H1 (cell line): Measurements from ENCODE around the gene CAPN9. TPM values are rescaled to one million over a fixed set of nuclear protein-coding genes. Genes with fewer than 3 reads are reported as not detected.

Experiments used
- ASH2L ChIP-seq: fragments of 200-600, 300-600 bp; sonication (generic); IDR thresholded peaks from one replicate; pipeline ENCODE4 v1.7.1; 2017; ENCODE audit warnings: low read length
- NANOG ChIP-seq: IDR thresholded peaks from 2 replicates; pipeline ENCODE4 v1.6.1; 2011; ENCODE audit warnings: low read length, low read depth, mild to moderate bottlenecking, inconsistent platforms; ENCODE audit not compliant: insufficient read depth, poor library complexity, severe bottlenecking
- NRF1 ChIP-seq: IDR thresholded peaks from 2 replicates; pipeline ENCODE4 v1.6.1; 2011; ENCODE audit warnings: mild to moderate bottlenecking, low read depth, low read length, improper control_type of control experiment
- RFX5 ChIP-seq: IDR thresholded peaks from 2 replicates; pipeline ENCODE4 v1.6.1; 2011; ENCODE audit warnings: low read depth, low read length, improper control_type of control experiment, borderline replicate concordance
- ZNF274 ChIP-seq: IDR thresholded peaks from 2 replicates; pipeline ENCODE4 v1.7.0; 2012; ENCODE audit warnings: low read length, borderline replicate concordance; ENCODE audit errors: extremely low read depth
- polyA plus RNA-seq, 7 experiments: library from polyadenylated mRNA; depleted of rRNA in 3 of 7; stranded (reverse) in 5 of 7; unstranded in 2 of 7; fragments of >200 nt in 5 of 7; fragments of 200-250 nt in 2 of 7; gene quantifications; 1 replicate in 5 of 7; 2 replicates in 1 of 7; 4 replicates in 1 of 7; pipeline versions ENCODE4 v1.2.1 to v1.2.3, GENCODE V29; 2011 to 2013; ENCODE audit warnings: missing spikeins in 2 of 7, mixed read lengths in 2 of 7
- total RNA-seq: library from RNA; stranded (reverse); fragmentation: NEBNext Ultra II Directional; extraction: Animal tissue kit (Norgen Biotek cat#: 25700); gene quantifications from 2 replicates; pipeline ENCODE4 v1.2.1, GENCODE V29; 2021
- TF ChIP-seq, protein P1 (sequence below), 3 experiments: IDR thresholded peaks; 1 replicate in 2 of 3; 2 replicates in 1 of 3; pipeline versions ENCODE4 v1.5.1 to v1.6.1; 2011; ENCODE audit warnings: low read length in 3 of 3, mild to moderate bottlenecking in 3 of 3, inconsistent platforms in 2 of 3, low read depth in 1 of 3, moderate library complexity in 1 of 3; ENCODE audit not compliant: insufficient read depth in 1 of 3; ENCODE audit errors: control extremely low read depth in 1 of 3
- TF ChIP-seq, protein P2 (sequence below): IDR thresholded peaks from 2 replicates; pipeline ENCODE4 v1.6.1; 2011; ENCODE audit warnings: low read length, improper control_type of control experiment

CAPN9 gene
- total and polyA plus RNA-seq, 2 of the 8 experiments (the other 6 are each of a cell fraction or from before 2014, with no cell fraction given): 0.22 to 0.76 TPM

GRCh38 chr1:230839173-230839572 is 92.0 kb downstream of the CAPN9 start (continued):
- TF ChIP-seq, protein P1, sequence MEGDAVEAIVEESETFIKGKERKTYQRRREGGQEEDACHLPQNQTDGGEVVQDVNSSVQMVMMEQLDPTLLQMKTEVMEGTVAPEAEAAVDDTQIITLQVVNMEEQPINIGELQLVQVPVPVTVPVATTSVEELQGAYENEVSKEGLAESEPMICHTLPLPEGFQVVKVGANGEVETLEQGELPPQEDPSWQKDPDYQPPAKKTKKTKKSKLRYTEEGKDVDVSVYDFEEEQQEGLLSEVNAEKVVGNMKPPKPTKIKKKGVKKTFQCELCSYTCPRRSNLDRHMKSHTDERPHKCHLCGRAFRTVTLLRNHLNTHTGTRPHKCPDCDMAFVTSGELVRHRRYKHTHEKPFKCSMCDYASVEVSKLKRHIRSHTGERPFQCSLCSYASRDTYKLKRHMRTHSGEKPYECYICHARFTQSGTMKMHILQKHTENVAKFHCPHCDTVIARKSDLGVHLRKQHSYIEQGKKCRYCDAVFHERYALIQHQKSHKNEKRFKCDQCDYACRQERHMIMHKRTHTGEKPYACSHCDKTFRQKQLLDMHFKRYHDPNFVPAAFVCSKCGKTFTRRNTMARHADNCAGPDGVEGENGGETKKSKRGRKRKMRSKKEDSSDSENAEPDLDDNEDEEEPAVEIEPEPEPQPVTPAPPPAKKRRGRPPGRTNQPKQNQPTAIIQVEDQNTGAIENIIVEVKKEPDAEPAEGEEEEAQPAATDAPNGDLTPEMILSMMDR (IDR thresholded peaks at IDR 0.05; ENCODE audit: control extremely low read depth in 1 of 3, insufficient read depth in 1 of 3, low read depth in 1 of 3, low read length in 3 of 3): no peak
- TF ChIP-seq NRF1 (no peak), RFX5 (no peak), NANOG (no peak), ASH2L (no peak), ZNF274 (no peak)
- TF ChIP-seq, protein P2, sequence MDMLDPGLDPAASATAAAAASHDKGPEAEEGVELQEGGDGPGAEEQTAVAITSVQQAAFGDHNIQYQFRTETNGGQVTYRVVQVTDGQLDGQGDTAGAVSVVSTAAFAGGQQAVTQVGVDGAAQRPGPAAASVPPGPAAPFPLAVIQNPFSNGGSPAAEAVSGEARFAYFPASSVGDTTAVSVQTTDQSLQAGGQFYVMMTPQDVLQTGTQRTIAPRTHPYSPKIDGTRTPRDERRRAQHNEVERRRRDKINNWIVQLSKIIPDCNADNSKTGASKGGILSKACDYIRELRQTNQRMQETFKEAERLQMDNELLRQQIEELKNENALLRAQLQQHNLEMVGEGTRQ: no peak
